ENCODE data around the gene OSBPL10.

DNA sequence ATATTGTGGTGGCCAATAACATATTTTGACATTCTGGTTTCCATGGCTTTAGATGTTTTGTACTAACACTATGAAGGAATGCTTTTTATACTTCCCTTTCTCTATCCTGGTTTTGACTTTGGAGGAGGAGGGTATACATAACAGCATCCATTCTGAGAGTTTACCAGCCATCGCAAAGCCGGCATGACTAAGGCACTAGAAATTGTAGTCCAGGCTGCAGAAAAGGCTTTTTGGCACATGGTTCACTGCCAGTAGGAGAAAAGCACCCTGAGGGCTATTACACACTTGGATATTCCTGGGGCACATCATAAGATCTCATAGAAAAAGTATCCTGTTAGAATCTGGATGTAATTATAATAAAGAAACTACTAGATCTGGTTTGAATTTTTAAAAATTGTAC lies 346.6 kb downstream of the OSBPL10 start:
- TF ChIP-seq, protein P1, sequence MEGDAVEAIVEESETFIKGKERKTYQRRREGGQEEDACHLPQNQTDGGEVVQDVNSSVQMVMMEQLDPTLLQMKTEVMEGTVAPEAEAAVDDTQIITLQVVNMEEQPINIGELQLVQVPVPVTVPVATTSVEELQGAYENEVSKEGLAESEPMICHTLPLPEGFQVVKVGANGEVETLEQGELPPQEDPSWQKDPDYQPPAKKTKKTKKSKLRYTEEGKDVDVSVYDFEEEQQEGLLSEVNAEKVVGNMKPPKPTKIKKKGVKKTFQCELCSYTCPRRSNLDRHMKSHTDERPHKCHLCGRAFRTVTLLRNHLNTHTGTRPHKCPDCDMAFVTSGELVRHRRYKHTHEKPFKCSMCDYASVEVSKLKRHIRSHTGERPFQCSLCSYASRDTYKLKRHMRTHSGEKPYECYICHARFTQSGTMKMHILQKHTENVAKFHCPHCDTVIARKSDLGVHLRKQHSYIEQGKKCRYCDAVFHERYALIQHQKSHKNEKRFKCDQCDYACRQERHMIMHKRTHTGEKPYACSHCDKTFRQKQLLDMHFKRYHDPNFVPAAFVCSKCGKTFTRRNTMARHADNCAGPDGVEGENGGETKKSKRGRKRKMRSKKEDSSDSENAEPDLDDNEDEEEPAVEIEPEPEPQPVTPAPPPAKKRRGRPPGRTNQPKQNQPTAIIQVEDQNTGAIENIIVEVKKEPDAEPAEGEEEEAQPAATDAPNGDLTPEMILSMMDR (IDR thresholded peaks at IDR 0.05), result no peak
- no peak for TF ChIP-seq EZH2 (IDR thresholded peaks at IDR 0.05; ENCODE audit: borderline replicate concordance, insufficient read depth, low read depth, low read length, poor library complexity, severe bottlenecking)

Data from B cell (primary cell).